ENCODE data around the gene ADSS1.

The ADSS1 gene

DNA sequence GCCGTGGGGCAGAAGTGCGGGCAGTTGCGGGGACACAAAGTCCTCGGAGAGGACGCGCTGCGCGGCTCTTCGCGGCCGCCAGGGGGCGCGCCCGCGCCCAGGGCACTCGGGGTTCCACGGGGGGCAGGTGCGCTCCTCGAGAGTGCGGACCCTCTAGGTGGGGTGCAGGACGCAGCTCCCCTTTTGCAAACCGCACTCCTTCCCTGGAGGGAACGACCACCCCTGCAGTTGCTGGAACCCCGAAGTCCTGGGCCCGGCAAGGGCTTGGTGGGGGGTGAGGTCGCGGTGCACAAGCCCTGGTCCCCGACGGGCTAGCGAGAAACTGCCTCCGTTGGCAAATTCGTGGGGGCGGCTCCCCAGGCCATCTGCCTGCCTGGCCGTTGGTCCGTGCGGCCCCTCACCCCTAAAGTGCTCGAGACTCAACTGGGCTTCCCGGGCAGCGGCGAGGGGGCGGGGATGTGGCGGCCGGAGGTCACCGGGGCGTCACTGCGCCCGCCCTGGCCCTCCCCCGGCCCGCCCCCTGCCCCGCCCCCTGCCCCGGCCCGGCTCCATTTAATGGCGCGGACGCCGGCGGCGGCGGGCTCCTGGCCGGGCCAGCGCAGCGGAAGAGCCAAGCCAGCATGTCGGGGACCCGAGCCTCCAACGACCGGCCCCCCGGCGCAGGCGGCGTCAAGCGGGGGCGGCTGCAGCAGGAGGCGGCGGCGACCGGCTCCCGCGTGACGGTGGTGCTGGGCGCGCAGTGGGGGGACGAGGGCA, at the start of gene ADSS1:
ADSS1 (plus strand) TSS at position 579 of the 756 bp plus-strand sequence; CDS start at position 621, 42 bp downstream.
- peak in 1 of 2 experiments; percentile 49 for DNase-seq

DNA sequence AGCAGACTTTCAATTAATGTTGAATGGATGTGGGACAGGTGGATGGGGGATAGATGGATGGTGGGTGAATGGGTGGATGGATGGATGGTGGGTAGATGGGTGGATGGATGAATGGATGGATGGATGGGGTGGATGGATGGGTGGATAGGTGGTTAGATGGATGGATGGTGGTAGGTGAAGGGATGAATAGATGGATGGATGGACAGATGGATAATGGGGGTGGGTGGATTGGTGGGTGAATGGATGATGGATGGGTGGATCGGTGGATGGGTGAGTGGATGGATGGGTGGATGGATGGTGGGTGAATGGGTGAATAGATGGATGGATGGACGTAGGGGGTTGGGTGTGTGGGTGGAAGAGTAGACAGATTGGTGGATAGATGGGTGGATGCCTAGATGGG, 48.6 kb upstream of the ADSS1 start:
- no peak for DNase-seq

DNA sequence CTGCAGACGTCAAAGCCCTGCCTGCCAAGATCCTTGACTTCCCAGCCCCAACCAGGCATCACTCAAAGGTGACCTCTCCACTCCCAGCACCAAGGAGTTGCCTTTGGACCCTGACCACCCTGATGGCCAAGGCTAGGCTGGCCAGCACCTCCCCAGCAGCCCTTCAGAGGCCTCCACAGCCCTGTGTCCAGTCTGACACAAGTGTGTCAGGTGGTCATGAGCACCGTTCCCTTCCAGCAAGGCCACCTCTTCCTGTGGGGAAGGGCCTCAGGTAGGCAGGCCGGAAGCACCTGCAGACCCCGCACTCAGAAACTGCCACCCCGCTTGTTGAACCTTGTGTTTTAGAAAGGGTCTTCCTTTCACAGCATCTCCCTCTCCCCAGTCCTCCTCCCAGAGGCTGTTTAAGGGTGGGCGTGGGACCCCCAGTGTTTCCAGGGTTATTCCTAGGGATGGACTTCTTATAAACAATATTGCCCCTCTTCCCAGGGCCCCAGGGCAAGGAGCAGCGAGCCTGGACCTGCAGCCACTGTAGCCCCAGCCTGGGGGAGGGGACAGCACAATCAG, 47.8 kb upstream of the ADSS1 start:
- no peak for DNase-seq

DNA sequence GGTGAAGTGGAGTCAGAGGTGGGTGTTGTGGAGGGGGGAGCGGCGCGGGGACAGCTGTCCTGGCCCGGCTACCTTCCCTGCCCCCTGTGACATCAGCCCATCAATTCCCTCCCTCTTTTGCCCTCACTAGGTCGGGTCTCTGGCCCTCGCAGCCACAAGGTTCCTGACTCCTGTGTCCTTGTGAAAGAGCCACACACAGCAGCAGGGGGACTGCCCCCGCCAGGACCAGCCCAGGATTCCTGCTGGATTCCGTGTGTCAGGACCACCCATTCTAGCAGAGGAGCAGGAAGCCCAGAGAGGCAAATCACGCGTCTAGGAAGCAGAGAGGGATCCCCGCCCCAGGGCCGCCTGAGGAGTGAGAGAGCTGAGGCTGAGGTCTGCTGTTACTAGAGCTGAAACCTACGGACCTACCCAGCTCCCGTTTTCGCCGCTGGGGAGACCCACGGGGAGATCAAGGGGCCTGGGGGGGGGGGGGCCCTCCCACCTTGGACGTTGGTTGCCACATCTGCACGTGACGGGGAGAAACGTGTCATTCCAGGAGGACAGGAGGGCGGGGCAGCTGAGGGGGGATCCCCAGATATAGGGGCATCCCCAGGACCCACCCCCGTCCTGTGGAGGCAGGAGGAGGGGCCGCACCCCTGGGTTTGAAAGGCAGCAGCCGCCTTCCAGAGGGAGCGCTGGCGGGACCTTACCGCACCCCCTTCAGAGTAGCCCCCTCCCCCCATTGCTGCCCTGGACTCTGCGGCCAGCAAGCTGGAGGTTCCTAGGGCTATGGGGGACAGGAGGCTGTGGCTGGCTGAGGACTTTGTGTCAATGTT, 47.1 kb upstream of the ADSS1 start:
- DNase-seq, result no peak

GRCh38 chr14:104677512-104678332, 46.3 kb upstream of the ADSS1 start:
- peak; percentile 44 to 82 for DNase-seq

DNA sequence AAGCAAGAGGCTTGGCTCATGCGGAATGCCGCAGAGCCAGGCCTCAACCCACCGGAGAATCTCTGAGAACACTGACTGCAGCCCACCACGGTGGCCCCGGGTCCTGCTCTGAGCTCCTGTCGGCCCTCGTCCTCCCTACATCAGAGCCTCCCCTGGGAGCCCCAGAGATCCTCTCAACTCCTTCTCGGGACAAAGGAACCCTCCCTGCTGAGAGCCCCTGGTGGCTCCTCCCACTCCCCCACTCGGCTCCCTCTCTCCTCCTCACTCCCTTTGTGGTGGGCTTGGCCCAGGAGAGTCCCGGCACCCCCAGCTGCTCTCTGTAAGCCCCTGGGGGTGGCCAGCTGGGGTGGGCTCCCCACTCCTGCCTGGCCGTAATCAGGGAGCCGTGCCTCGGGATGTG, 45.7 kb upstream of the ADSS1 start:
- DNase-seq, result no peak

DNA sequence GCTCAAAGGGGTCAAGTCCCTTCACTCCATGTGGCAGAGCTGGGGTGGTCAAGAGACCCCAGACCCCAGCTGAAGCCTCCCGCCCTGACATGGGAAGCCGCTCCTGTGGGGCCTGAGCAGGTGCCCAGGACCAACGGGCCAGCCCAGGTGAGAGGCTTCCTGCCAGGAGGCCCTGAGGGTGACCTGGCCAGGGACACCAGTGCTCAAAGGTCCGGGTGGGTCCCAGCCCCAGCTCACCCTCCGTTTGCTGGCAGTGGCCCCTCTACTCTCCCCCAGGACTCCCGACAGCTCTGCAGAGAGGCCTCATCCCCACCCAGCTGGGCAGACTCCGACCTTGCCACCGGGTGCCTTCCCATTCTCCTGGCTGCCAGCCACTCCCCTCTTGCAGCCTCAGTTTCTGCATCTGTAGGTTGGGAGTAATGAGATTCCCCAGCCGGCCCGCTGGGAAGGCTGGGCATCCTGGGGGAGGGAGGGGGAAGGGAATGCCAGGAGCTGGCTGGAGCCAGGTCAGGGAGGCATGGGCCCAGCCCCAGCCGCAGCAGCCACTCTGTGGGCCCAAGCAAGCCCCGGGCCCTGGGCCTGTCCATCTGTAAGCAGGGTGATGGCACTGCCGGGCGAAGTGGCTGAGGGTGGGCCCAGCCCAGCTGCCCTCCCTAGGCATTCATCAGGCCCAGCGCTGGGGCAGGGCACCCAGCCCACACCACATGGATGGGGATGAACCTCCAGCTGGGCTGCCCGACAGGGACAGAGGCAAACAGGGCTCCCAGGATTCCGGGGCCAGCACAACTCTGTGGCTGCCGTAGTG, 44.9 kb upstream of the ADSS1 start:
- no peak for DNase-seq

DNA sequence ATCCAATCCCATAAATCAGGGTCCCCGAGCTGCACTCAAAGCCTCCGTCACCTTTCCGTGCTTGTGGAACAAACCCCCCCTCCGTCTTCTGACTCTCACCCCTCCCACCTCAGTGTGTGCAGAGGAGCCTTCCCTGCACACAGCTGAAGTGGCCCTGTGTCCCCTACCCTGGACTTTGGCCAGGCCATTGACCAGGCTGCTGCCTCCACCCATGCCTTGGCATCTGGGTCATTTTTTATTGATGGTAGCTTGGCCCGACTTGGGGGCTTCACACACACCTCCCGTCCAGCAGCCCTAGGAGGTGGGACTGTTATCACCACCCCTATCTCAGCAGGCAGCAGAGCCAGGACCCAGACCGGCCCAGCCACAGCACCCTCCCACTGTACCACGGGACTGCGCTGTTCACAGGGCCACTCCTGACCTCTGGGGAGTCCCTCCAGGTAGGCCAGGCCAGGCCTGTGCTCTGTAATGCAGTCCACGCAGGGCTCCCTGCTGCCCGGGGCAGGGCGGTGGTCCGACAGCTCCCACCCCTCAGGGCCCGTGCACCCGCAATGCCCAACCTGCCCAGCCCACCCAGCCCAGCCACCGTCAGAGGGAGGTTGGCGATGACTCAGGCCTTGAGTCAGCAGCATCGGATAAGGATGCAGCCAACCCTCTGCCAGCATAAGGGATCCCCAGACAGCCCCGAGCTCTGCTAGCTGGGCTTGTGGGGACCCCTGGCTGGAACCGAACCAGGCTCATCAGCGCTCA, 43.8 kb upstream of the ADSS1 start:
- peak in 1 of 2 experiments; percentile 51 for DNase-seq

DNA sequence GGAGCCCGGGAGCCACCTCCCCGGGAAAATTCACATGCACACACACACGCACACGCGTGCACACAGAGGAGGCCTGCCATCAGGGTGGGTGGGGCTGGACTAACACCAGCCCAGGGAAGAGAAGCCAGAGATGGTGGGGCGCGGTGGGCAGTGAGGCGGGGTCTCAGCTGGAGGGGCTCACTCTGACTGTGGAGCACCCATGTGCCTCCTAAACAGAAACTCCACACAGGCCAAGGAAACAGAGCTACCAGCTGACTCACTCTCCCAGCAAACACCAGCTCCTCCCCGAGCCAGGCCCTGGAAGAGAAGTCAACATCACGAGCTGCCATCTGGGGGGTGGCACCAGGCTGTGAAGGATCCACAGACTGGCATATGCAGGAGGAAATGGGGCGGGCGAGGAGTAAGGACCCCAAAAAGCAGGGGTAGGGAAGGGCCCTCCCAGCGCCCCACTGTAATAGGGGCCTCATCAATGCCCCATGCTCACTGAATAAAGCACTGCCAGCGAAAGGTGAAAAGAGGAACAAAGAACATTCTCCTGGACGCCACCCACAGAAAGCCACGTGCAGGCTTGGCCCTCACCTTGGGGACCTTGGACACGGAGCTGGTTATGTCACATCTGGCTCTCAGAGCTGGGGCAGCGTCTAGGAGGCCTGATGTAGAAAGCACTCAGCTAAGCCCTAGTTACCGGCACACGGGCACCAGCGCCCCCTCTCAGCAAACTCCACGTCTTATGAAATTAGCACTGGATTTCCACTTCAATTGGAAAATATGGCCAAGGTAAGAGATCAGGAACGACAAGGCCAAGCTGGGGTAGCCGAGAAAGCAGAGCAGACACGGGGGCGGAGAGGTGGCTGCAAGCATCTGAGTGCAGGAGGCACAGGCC, 43.0 kb upstream of the ADSS1 start:
- peak in 1 of 2 experiments; percentile 63 for DNase-seq

GRCh38 chr14:104681689-104682074, 42.3 kb upstream of the ADSS1 start:
- peak; percentile 70 to 87 for DNase-seq

- DNase-seq, result peak in 1 of 2 experiments; percentile 49
These were observed 41.9 kb upstream of the ADSS1 start for GRCh38 chr14:104682107-104682593.

DNA sequence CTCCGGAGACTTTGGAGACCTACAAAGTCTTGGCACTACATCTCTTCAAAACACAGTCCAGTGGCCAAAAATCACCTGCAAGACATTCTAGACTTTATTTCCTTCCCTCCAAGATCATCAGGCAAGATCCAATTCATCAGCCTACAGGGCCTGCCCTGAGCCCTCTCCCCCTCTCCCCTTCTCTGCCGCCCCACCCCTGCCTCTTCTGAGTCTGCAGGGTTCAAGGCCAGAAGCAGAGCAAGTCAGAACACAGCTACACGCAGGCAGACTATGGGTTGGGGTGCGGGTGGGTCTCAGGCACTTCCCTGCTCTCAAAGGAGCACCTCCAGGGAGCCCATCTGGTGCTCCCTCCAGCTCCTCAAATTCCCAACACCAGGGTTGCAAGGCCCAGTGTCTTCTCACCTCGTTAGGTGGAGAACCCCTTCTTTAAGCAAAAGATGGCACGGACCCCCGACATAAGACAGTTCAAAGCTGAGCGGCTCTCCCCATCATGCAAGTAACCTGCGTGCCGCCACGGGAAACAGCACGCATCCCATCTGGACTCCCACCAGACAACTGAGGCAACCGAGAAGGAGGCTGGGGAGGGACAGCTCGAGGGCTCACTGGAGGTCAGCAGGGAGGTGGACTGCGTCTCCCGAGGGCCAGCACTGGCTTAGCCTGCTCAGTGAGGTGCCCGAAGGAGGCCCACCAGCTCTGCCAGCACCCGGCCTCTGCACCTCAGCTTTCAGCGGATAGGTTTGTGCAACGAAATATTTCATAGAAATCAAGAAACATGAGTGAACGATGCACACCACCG, 40.2 kb upstream of the ADSS1 start:
- no peak for DNase-seq

- DNase-seq, result no peak
These were observed 39.6 kb upstream of the ADSS1 start for GRCh38 chr14:104684449-104684821.

DNA sequence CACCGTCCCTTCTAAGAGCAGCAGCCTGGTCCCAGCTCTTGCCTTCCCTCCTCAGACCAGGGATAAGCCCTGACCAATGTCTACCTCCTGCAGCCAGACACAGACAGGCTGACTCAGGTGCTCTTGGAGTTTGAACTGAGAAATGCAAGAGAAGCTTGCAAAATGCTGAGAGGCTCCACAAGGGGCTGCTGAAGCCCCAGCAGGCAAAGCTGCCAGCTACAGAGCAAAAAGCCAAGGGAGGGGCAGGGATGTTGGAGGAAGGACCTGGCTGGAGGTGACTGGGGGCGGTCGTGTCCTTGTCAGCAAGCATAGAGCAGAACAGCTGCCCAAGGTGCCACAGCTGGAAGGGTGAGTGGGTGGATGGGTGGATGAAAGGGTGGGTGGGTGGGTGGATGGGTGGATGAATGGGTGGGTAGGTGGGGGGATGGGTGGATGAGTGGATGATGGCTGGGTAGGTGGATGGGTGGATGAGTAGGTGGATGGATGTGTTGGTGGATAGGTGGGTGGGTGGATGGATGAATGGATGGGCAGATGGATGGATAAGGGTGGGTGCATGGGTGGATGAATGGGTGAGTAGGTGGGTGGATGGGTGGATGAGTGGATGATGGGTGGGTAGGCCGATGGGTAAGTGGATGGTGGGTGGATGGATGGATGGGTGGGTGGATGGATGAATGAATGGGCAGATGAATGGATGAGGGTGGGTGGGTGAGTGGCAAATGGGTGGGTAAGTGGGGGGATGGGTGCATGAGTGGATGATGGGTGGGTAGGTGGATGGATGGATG, 38.6 kb upstream of the ADSS1 start:
- no peak for DNase-seq

DNA sequence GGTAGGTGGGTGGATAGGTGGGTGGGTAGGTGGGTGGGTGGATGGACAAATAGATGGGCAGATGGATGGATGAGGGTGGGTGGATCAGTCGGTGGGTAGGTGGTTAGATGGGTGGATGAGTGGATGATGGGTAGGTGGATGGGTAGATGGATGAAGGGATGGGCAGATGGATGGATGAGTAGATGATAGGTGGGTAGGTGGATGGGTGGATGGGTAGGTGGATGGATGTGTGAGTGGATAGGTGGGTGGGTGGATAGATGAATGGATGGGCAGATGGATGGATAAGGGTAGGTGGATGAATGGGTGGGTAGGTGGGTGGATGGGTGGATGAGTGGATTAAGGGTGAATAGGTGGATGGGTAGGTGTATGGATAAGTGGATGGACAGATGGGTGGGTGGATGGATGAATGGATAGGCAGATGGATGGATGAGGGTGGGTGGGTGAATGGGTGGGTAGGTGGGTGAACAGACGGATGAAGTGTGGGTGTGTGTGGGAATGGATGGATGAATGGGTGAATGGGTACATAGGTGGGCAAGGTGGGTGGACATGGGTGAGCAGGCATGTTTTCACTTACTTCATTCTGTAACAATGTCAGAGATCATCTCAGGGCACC, 37.9 kb upstream of the ADSS1 start:
- DNase-seq, result no peak

DNA sequence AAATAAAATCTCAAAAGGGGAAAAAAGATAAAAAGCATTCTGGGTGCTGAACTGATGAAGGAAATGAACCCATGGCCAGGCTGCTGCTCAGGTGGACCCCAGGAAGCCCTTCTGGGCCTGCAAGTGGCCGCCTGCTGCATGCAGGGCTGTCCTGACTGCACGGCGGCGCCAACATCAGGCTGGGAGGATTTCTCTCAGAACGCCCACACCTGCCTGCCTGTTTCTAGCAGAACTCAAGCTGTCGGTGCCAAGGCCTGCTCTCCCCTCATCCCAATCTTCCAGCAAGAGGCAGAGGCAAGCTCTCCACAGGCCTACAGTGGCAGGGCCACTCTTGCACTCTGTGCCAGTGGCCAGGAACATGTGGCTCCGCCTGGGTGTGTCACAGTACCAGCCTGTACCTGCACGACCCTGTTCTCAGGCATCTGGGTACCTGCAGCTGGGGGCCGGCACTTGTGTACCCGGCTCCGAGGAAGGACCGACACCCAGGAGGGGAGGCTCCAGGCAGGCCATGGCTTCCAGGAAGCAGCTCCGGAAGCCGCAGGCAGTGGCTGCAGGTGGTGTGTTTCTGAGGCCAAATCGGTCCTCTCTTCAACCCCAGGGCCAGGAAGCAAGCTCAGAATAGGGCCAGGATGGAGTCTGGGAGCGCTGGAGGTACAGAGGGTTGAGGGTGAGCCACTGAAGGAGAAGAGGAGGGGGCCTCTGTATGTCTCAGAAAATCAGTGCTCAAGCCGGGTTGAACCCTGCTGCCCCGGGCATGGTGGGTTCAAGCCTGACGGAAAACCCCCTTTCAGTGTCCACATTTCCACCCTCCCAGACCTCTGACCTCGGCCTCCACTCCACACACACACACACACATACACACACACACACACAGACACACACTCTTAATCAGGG, 37.2 kb upstream of the ADSS1 start:
- DNase-seq, result no peak

Measured in SW 1271 (cell line).